HepG2 (cell line): ENCODE measurements around the gene FAM149A. TPM values are rescaled to one million over a fixed set of nuclear protein-coding genes. Genes with fewer than 3 reads are reported as not detected.

Experiments used
- ATAC-seq: fragments of 200-7000 bp; cut with Tn5 transposase; 3 replicates; pipeline ENCODE4 v1.9.1; 2020; ENCODE audit warnings: mild to moderate bottlenecking, moderate library complexity
- BruUV-seq: library from RNA; stranded (reverse); fragments of 400-500 nt; replicated peaks from 2 replicates; lab custom pipeline; 2021; lab: Mats Ljungman, UMichigan
- CTCF ChIA-PET: fragments of 300-600 bp; formaldehyde crosslinking; extraction: SDS; loops from one replicate; lab custom pipeline; 2021; ENCODE audit warnings: low total read pairs, inconsistent platforms, low intra/inter-chr PET ratio; lab: Yijun Ruan, JAX
- POLR2A ChIA-PET: fragments of 350-600 bp; sonication (Branson Sonifier 250); formaldehyde crosslinking; loops from one replicate; lab custom pipeline; 2020; ENCODE audit warnings: antibody characterized with exemption, inconsistent platforms; lab: Yijun Ruan, JAX
- DNase-seq: peaks from one replicate; pipeline ENCODE4 v3.0.0-alpha.2; 2015; ENCODE audit warnings: low spot score
- FAIRE-seq: peaks from 3 replicates; lab custom pipeline; 2011; peaks lifted over from hg19 to GRCh38; lab: Jason Lieb, UNC
- H2AFZ ChIP-seq: one replicate; pipeline ENCODE4 v1.6.1; 2011; ENCODE audit warnings: low read length, inconsistent platforms
- H3K27ac ChIP-seq: fragments of 300-600 bp; 3 replicates; pipeline ENCODE4 v1.8.0; 2011; ENCODE audit warnings: mixed run types, mild to moderate bottlenecking, mixed read lengths, low read length, inconsistent platforms; ENCODE audit not compliant: insufficient read depth; ENCODE audit errors: extremely low read length
- H3K27me3 ChIP-seq, 2 experiments: fragments of 200-600 bp in 1 of 2; 2 replicates in 1 of 2; 3 replicates in 1 of 2; pipeline versions ENCODE4 v1.6.0 to v1.8.0; 2011; ENCODE audit warnings: low read length in 2 of 2, mild to moderate bottlenecking in 2 of 2, moderate library complexity in 2 of 2, inconsistent platforms in 1 of 2; ENCODE audit not compliant: insufficient read depth in 2 of 2, control insufficient read depth in 1 of 2
- H3K36me3 ChIP-seq, 2 experiments: fragments of 200-600 bp in 1 of 2; replicated peaks in 1 of 2; 2 replicates in 1 of 2; 3 replicates in 1 of 2; pipeline versions ENCODE4 v1.5.1 to v1.8.0; 2011; ENCODE audit warnings: low read length in 2 of 2, inconsistent platforms in 1 of 2; ENCODE audit not compliant: insufficient read depth in 2 of 2, control insufficient read depth in 1 of 2
- H3K4me1 ChIP-seq: 2 replicates; pipeline ENCODE4 v1.5.1; 2012; ENCODE audit warnings: low read length, inconsistent platforms; ENCODE audit not compliant: insufficient read depth
- H3K4me2 ChIP-seq: 2 replicates; pipeline ENCODE4 v1.6.0; 2011; ENCODE audit warnings: low read depth, low read length, inconsistent platforms
- H3K4me3 ChIP-seq, 3 experiments: fragments of 200-600 bp in 1 of 3; sonication (generic), shearing (Covaris generic) in 1 of 3; replicated peaks in 1 of 3; 2 replicates each; pipeline ENCODE4 v1.5.1; 2011 to 2016; ENCODE audit warnings: low read length in 3 of 3, inconsistent platforms in 2 of 3, low read depth in 2 of 3, mild to moderate bottlenecking in 2 of 3, control low read depth in 1 of 3, mixed read lengths in 1 of 3; ENCODE audit not compliant: insufficient read depth in 1 of 3
- H3K79me2 ChIP-seq: one replicate; pipeline ENCODE4 v1.6.1; 2011; ENCODE audit warnings: low read length, inconsistent platforms; ENCODE audit not compliant: insufficient read depth
- H3K9ac ChIP-seq: 2 replicates; pipeline ENCODE4 v1.6.0; 2011; ENCODE audit warnings: mild to moderate bottlenecking, low read depth, low read length, inconsistent platforms; ENCODE audit not compliant: insufficient read depth
- H3K9me3 ChIP-seq: 2 replicates; pipeline ENCODE4 v1.5.1; 2012; ENCODE audit warnings: mild to moderate bottlenecking, low read length
- H4K20me1 ChIP-seq: 2 replicates; pipeline ENCODE4 v1.6.0; 2011; ENCODE audit warnings: inconsistent platforms, mild to moderate bottlenecking, low read length, moderate library complexity; ENCODE audit not compliant: insufficient read depth
- ARHGAP35 ChIP-seq: sonication (generic); formaldehyde crosslinking; IDR thresholded peaks from 2 replicates; pipeline ENCODE4 v1.9.0; 2022; ENCODE audit warnings: mild to moderate bottlenecking, inconsistent platforms, moderate library complexity, missing genetic modification reagents, borderline replicate concordance
- TOPORS ChIP-seq: sonication (generic); formaldehyde crosslinking; IDR thresholded peaks from 2 replicates; pipeline ENCODE4 v1.8.0; 2023; ENCODE audit warnings: mild to moderate bottlenecking, missing genetic modification reagents
- ZNF430 ChIP-seq: sonication (generic); formaldehyde crosslinking; IDR thresholded peaks from 2 replicates; pipeline ENCODE4 v1.9.0; 2021; ENCODE audit warnings: mild to moderate bottlenecking, missing genetic modification reagents
- ZNF550 ChIP-seq: sonication (generic); formaldehyde crosslinking; IDR thresholded peaks from 2 replicates; pipeline ENCODE4 v1.4.0; 2020; ENCODE audit warnings: mild to moderate bottlenecking, missing genetic modification reagents, borderline replicate concordance
- ZNF556 ChIP-seq: sonication (generic); formaldehyde crosslinking; IDR thresholded peaks from 2 replicates; pipeline ENCODE4 v1.4.0; 2020; ENCODE audit warnings: mild to moderate bottlenecking, missing genetic modification reagents, borderline replicate concordance
- WGBS: methylation state at CpG from one replicate; pipeline ENCODE4 v1.1.6; 2017; ENCODE audit warnings: low lambda C conversion rate; 5-methylcytosine and 5-hydroxymethylcytosine counted together
- in situ Hi-C: cut with HindIII; loops from 2 replicates; pipeline ENCODE4 v1.10.0; 2017; ENCODE audit warnings: low pct_unique_long_range_greater_than_20kb; ENCODE audit not compliant: extremely low pct_ligation_motif_present
- intact Hi-C: fragments of 100-400 bp; cut with micrococcal nuclease; formaldehyde crosslinking; loops from one replicate; pipeline ENCODE4 v1.10.0; 2022; ENCODE audit not compliant: unreplicated experiment
- polyA plus RNA-seq, 8 experiments: library from polyadenylated mRNA; depleted of rRNA in 3 of 8; stranded (reverse) in 7 of 8; unstranded in 1 of 8; fragments of >200 nt; fragmentation: Illumina TruSeq in 4 of 8; extraction: Trizol in 4 of 8; gene quantifications; 2 replicates each; pipeline versions ENCODE4 v1.2.1 to v1.2.3, GENCODE V29; 2011 to 2016; ENCODE audit warnings: low read depth in 4 of 8, missing spikeins in 1 of 8, mixed read lengths in 1 of 8; ENCODE audit not compliant: insufficient read depth in 1 of 8
- total RNA-seq, 5 experiments: library from RNA; depleted of rRNA; stranded (reverse); fragments of >200 nt; fragmentation: Illumina TruSeq; extraction: Trizol; gene quantifications; 2 replicates each; pipeline ENCODE4 v1.2.3, GENCODE V29; 2016; ENCODE audit warnings: low read depth in 1 of 5
- TF ChIP-seq, protein P1 (sequence below): sonication (generic); formaldehyde crosslinking; IDR thresholded peaks from 2 replicates; pipeline ENCODE4 v1.5.1; 2020; ENCODE audit warnings: mild to moderate bottlenecking, missing genetic modification reagents, moderate library complexity

Gene FAM149A
- total and polyA plus RNA-seq, 2 of the 13 experiments (the other 11 are each of a cell fraction or from before 2014, with no cell fraction given): not detected

DNA sequence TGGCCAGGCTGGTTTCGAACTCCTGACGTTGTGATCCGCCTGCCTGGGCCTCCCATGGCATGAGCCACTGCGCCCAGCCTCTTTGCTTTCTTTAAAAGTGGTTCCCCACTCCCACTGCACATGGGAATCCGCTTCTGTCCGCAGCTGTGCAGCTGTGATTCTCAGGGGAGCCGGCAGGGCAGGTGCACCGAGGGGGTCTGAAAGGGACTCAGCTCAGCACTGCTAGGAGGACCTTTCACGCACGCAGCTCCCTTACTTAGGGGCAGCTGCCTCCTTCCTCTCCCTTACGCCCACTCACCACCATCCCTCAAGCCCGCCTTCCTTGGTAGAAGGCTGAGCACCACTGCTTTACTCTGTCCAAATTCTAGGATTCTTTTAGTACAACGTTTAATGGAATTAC is 46.4 kb downstream of the FAM149A start (continued):
- TF ChIP-seq, protein P1, sequence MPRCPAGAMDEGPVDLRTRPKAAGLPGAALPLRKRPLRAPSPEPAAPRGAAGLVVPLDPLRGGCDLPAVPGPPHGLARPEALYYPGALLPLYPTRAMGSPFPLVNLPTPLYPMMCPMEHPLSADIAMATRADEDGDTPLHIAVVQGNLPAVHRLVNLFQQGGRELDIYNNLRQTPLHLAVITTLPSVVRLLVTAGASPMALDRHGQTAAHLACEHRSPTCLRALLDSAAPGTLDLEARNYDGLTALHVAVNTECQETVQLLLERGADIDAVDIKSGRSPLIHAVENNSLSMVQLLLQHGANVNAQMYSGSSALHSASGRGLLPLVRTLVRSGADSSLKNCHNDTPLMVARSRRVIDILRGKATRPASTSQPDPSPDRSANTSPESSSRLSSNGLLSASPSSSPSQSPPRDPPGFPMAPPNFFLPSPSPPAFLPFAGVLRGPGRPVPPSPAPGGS: no peak
- TF ChIP-seq ZNF556 (CRISPR knock-in tag) (no peak), ZNF550 (CRISPR knock-in tag) (no peak), ZNF430 (CRISPR knock-in tag) (no peak)

DNA sequence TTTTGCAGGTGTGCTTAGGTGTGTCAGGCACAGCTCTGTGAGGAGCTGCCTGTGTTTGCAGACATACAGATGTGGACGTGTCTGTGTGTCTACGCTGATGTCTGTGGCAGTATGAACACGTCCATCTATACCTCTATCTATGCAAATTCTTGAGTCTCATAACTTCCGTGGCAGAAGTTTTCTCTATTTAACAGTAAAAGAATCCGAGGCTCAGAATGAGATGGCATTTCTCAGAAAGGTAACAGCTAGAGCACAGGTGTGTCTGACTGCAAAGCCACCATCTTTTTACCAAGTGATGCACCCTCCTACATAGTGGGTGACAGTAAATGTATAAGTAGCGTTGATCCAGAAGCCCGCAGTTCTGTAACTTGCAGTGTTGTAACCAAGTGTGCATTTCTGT is 47.0 kb downstream of the FAM149A start:
- CTCF ChIA-PET: no interaction called here
- intact Hi-C loops (no loop called here), in situ Hi-C loops (no loop called here)
- H3K9me3 ChIP-seq: no peaks in the 10 kb centered on the region
- DNase-seq (no peak), FAIRE-seq (no peak), ATAC-seq (no peak)
- H3K4me2 ChIP-seq: no peak overlapping the region
- no peaks in the 10 kb centered on the region for H3K4me1 ChIP-seq
- no TSS peak for BruUV-seq
- H3K4me3 ChIP-seq: no peak overlapping the region
- peaks cover 0 to 16% of the 10 kb centered on the region in 2 experiments; a peak in 2 of 5 replicates for H3K27me3 ChIP-seq
- WGBS: 36% methylated on average over 7 of the region's 7 CpGs
- H4K20me1 ChIP-seq: no peaks in the 10 kb centered on the region
- no peaks in the 10 kb centered on the region for H3K36me3 ChIP-seq
- POLR2A ChIA-PET: no interaction called here
- no peak overlapping the region for H3K9ac ChIP-seq
- no peak for TF ChIP-seq ARHGAP35
- no peak for TF ChIP-seq TOPORS
- no peaks in the 10 kb centered on the region for H3K79me2 ChIP-seq
- H3K27ac ChIP-seq: no peak overlapping the region
- H2AFZ ChIP-seq: no peak overlapping the region
